Activated CD4-positive, alpha-beta memory T cell treated with anti-CD3 and anti-CD28 coated beads for 36 hours (primary cell): ENCODE measurements around the gene TNFSF9. TPM values are rescaled to one million over a fixed set of nuclear protein-coding genes. Genes with fewer than 3 reads are reported as not detected.
"Not testable (repeated sequence)": the region's sequence is repeated elsewhere in the genome, so short reads cannot be mapped to it uniquely, and the experiment has no call there.

ENCODE experiments used
- CTCF ChIA-PET: fragments of 350-600 bp; sonication (Branson Sonifier 250); formaldehyde crosslinking; loops from one replicate; lab custom pipeline; 2021; ENCODE audit warnings: antibody characterized with exemption, inconsistent platforms; lab: Charles Lee
- POLR2A ChIA-PET: fragments of 350-600 bp; sonication (Branson Sonifier 250); formaldehyde crosslinking; loops from one replicate; lab custom pipeline; 2021; ENCODE audit warnings: antibody characterized with exemption; lab: Charles Lee
- DNase-seq: peaks from one replicate; pipeline ENCODE4 v3.0.0-alpha.2; 2020
- H3K27ac Mint-ChIP-seq: one replicate; pipeline ENCODE4 v1.8.0; 2021; ENCODE audit warnings: mixed read lengths
- H3K27me3 Mint-ChIP-seq: one replicate; pipeline ENCODE4 v1.8.0; 2021; ENCODE audit warnings: mixed read lengths
- H3K36me3 Mint-ChIP-seq: one replicate; pipeline ENCODE4 v1.8.0; 2021; ENCODE audit warnings: mixed read lengths
- H3K4me1 Mint-ChIP-seq: one replicate; pipeline ENCODE4 v1.8.0; 2021; ENCODE audit warnings: low read depth, mixed read lengths
- H3K4me3 Mint-ChIP-seq: one replicate; pipeline ENCODE4 v1.8.0; 2021; ENCODE audit warnings: mild to moderate bottlenecking, mixed read lengths
- H3K9me3 Mint-ChIP-seq: one replicate; pipeline ENCODE4 v1.8.0; 2021; ENCODE audit warnings: mixed read lengths
- intact Hi-C: fragments of 100-400 bp; cut with micrococcal nuclease; formaldehyde crosslinking; loops from one replicate; pipeline ENCODE4 v1.15.1; 2023
- total RNA-seq, 2 experiments: library from RNA; stranded (reverse); gene quantifications; one replicate each; pipeline ENCODE4 v1.2.3, GENCODE V29; 2021

TNFSF9 gene
- total RNA-seq, 2 experiments from 2014 or later = 1.2 to 1.4 TPM

DNA sequence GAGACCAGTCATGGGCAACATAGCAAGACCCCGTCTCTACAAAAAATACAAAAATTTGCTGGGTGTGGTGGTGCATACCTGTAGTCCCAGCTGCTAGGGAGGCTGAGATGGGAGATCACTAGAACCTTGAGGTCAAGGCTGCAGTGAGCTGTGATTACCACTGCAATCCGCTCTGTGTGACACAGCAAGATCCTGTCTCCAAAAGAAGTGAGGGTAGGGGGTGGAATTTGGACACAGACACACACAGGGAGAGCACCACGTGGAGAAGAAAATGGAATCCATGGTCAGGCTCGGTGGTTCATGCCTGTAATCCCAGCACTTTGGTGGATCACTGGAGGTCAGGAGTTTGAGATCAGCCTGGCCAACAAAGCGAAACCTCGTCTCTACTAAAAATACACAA, 8.7 kb downstream of the TNFSF9 start:
- Mint-ChIP-seq H3K4me3 (no peak overlapping the region), H3K27ac (no peak overlapping the region), H3K36me3 (peaks cover 3% of the 10 kb centered on the region), H3K9me3 (no peaks in the 10 kb centered on the region), H3K4me1 (peaks cover 14% of the 10 kb centered on the region), H3K27me3 (peaks cover 6% of the 10 kb centered on the region)
- CTCF ChIA-PET = no interaction called here
- intact Hi-C loops = no loop called here
- DNase-seq = no peak
- POLR2A ChIA-PET = no interaction called here

DNA sequence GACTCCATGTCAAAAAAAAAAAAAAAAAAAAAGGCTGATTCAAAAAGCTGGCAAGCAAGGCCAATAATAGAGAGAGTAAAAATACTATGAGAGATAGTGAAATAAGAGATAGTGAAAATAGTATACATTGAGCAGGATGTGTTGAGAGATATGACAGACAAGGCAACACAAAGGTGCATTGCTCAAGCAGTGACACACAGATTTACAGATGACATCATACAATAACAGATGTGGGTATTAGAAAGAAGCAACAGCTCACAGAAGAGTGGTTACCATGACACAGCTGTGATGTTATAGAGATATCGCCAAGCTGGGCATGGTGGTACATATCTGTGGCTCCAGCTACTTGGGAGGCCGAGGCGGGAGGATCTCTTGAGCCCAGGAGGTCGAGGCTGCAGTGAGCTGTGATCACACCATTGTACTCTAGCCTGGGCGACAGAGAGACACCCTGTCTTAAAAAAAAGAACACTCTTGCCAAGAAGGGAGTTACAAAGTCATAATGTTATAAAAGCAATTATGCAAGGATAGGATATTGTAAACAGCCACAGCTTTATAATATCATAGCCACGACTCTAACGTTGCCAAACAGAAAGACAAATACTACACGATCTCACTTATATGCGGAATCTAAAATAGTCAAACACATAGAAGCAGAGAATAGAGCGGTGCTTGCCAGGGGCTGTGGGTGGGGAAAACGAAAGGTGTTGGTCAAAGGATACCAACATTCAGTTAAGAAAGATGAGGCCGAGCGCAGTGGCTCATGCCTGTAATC, 10.3 kb downstream of the TNFSF9 start:
- intact Hi-C loops = no loop called here
- no peaks in the 10 kb centered on the region for H3K9me3 Mint-ChIP-seq
- peaks cover 5% of the 10 kb centered on the region for H3K27me3 Mint-ChIP-seq
- DNase-seq = no peak
- H3K4me3 Mint-ChIP-seq = no peak overlapping the region
- no peak overlapping the region for H3K27ac Mint-ChIP-seq
- peaks cover 8% of the 10 kb centered on the region for H3K4me1 Mint-ChIP-seq
- H3K36me3 Mint-ChIP-seq = peaks cover 1% of the 10 kb centered on the region
- ChIA-PET POLR2A (interaction anchor here (0.7 kb wide), 1 partner anchor 577 kb away, joined by 3 read pairs; no protein-coding TSS in a partner anchor), CTCF (interaction anchor here (0.9 kb wide), 1 partner anchor 25 kb away, joined by 4 read pairs; no protein-coding TSS in a partner anchor)

DNA sequence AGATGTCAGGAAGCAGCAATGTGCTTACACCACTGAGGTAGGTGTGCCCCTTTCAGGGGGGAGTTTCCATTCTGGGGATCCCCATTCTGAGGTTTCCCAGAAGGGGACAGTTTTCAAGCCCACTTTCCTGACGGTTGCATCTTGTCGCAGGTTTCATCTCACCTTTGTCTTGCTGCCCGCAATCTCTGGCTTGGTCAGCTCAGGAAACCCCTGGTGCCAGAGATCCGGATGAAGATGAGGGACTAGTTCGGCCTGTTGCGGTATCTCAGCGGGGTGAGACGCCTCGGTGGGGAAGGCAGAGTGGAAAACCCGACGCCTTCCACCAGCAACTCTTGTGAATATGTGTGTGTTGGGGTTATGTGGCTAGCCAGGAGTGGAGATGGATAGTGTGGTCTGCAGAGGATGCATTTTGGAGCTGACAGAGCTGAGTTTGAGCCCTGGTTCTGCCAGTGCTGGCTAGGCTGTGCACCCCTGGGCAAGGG, 13.1 kb downstream of the TNFSF9 start:
- peaks cover 5% of the 10 kb centered on the region for H3K27me3 Mint-ChIP-seq
- ChIA-PET CTCF (interaction anchor here (1.4 kb wide), 1 partner anchor 11 kb away, joined by 4 read pairs; no protein-coding TSS in a partner anchor), POLR2A (no interaction called here)
- no peak for DNase-seq
- no peak overlapping the region for H3K27ac Mint-ChIP-seq
- intact Hi-C loops = no loop called here
- no peak overlapping the region for H3K4me3 Mint-ChIP-seq
- no peaks in the 10 kb centered on the region for H3K4me1 Mint-ChIP-seq
- H3K9me3 Mint-ChIP-seq = peaks cover 7% of the 10 kb centered on the region
- H3K36me3 Mint-ChIP-seq = no peaks in the 10 kb centered on the region

DNA sequence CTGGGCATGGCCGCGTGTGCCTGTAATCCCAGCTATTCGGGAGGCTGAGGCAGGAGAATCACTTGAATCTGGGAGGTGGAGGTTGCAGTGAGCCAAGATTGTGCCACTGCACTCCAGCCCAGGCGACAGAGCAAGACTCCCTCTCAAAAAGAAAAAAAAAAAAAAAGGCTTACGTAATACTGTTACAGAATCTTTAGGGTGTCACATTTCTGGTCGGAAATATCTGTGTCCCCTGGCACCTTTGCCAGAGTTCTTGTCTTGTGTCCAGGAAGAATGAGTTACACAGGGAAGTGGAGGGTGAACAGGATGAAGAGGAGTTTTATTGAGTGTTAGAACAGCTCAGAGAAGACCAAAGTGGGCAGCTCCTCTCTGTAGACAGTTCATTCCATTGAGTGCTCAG, 19.9 kb downstream of the TNFSF9 start:
- H3K27me3 Mint-ChIP-seq, H3K4me1 Mint-ChIP-seq, DNase-seq, H3K27ac Mint-ChIP-seq, H3K36me3 Mint-ChIP-seq, H3K4me3 Mint-ChIP-seq, H3K9me3 Mint-ChIP-seq: not testable (repeated sequence)
- ChIA-PET CTCF (interaction anchor here (0.8 to 1.1 kb wide), 3 partner anchors 34 to 313 kb away, joined by 3 to 4 read pairs (median 3); no protein-coding TSS in a partner anchor), POLR2A (interaction anchor here (1.3 kb wide), 1 partner anchor 14 kb away, joined by 3 read pairs; no protein-coding TSS in a partner anchor)
- intact Hi-C loops = loop anchor here (5.0 kb wide), 1 partner anchor 42 kb away; the partner anchor contains the start of gene CD70

DNA sequence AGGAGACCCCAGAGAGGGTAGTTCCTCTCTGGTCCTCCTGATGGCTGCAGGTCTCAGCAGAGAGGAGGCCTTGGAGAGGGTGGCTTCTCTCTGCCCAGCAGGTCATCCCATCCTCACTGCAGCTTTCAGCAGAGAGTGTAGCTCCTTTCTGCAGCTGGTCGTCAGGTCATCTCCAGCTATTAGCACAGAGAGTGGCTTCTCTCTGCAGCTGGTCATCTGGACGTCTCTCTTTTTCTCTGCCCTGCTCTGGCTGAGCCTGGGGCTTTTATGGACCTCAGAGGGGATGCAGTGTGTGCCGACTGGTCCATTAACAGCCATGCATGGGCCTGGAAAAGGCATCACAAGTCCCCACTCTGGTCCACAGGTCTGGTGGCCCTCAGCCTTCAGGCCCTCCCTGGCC, 20.3 kb downstream of the TNFSF9 start:
- intact Hi-C loops = loop anchor here (5.0 kb wide), 1 partner anchor 41 kb away; the partner anchor contains the start of gene CD70
- Mint-ChIP-seq H3K27me3 (no peaks in the 10 kb centered on the region), H3K27ac (no peak overlapping the region), H3K4me1 (peaks cover 7% of the 10 kb centered on the region), H3K36me3 (no peaks in the 10 kb centered on the region), H3K4me3 (no peak overlapping the region), H3K9me3 (peaks cover 7% of the 10 kb centered on the region)
- POLR2A ChIA-PET = interaction anchor here (1.3 kb wide), 1 partner anchor 14 kb away, joined by 3 read pairs; no protein-coding TSS in a partner anchor
- no peak for DNase-seq
- CTCF ChIA-PET = interaction anchor here (0.8 to 1.1 kb wide), 3 partner anchors 35 to 313 kb away, joined by 3 to 4 read pairs (median 3); no protein-coding TSS in a partner anchor

DNA sequence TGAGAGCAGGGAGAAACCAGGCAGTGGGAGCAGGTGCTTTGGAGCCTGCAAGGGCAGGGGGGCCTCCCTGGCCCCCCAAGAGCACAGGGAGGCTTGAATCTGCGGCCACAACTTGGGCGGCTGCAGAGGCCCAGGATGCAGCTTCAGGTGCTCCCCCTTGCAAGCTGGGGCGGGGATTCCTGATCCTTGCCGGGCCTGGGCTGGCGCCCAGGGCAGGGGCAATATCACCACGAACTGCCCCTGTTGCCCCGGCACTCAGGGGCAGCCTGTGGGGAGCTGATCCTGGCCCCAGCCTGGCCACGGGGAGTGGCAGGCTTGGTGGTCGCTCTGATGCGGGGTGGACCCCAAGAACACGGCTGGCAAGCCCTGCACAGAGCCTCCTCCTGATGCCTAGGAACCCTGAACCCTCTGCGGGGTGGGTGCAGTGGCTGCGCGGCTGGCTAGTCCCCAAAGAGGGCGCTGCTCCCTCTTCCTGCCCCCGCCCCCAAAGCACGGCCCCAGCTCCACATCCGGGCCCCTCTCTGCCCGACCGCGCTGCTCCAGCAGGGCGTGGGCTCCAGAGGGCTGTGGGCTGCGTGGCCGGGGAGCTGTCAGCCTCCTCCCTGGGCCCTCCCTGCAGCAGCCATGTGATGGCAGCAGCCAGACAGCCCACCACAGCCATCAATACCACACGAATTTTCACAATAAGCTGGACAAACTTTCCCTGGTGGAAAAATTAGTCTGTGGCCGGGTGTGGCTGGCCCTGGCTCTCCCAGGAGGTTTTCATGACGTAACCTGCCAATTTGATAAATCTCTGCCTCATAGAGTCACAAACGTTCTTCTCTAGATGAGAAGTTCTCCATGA, 21.0 kb downstream of the TNFSF9 start:
- ChIA-PET POLR2A (interaction anchor here (0.8 to 1.3 kb wide), 2 partner anchors 15 to 103 kb away, joined by 3 read pairs; no protein-coding TSS in a partner anchor), CTCF (interaction anchor here (0.7 to 1.5 kb wide), 3 partner anchors 53 to 81 kb away, joined by 3 to 6 read pairs (median 3); no protein-coding TSS in a partner anchor)
- Mint-ChIP-seq H3K4me3 (no peak overlapping the region), H3K4me1 (peaks cover 7% of the 10 kb centered on the region), H3K9me3 (peaks cover 7% of the 10 kb centered on the region), H3K27ac (no peak overlapping the region), H3K36me3 (no peaks in the 10 kb centered on the region), H3K27me3 (no peaks in the 10 kb centered on the region)
- intact Hi-C loops = loop anchor here (5.0 kb wide), 1 partner anchor 40 kb away; the partner anchor contains the start of gene CD70
- DNase-seq = peak; percentile 74

DNA sequence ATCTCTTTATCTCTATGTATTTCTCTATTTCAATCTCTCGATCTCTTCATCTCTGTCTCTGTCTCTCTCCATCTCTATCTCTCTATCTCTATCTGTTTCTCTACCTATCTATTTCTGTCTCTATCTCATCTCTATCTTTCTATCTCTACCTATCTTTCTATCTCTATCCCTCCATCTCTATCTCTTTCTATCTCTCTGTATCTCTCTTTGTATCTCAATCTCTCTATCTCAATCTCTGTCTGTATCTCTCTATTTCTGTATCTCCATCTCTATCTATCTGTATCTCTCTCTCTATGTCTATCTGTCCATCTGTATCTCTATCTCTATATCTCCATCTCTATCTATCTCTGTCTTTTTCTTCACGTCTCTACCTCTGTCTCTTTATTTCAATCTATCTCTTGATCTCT, 25.2 kb downstream of the TNFSF9 start:
- ChIA-PET POLR2A (no interaction called here), CTCF (no interaction called here)
- Mint-ChIP-seq H3K9me3 (no peaks in the 10 kb centered on the region), H3K27me3 (peaks cover 1% of the 10 kb centered on the region), H3K27ac (no peak overlapping the region), H3K4me1 (peaks cover 7% of the 10 kb centered on the region), H3K36me3 (no peaks in the 10 kb centered on the region), H3K4me3 (no peak overlapping the region)
- intact Hi-C loops = no loop called here
- no peak for DNase-seq

DNA sequence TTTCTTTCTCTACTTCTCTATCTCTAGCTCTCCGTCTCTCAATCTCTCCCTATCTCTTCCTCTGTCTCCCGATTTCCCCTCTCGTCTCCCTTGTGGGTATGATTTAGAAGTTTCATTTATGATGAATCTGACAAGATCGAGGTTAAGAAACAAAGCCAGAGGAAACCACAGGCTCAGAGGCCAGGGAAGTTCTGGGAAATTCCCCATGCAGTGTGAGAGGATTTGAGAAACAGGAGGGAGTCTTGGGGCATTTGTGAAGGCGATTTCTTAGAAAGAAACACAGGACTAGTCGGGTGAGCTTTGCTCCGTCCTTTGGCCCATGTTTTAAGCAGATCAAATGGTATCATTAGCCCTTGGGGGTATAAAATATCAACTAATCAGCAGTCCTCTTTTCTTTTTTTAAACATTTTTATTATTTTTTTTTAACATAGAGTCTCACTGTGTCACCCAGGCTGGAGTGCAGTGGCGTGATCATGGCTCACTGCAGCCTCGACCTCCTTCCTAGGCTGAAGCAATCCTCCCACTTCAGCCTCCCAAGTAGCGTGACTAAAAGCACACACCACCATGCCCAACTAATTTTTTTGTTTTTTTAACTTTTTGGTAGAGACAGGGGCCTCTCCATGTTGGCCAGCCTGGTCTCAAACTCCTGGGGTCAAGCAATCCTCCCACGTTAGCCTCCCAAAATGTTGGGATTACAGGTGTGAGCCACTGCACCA, 25.8 kb downstream of the TNFSF9 start:
- Mint-ChIP-seq H3K27ac (no peak overlapping the region), H3K4me3 (no peak overlapping the region), H3K36me3 (no peaks in the 10 kb centered on the region), H3K4me1 (peaks cover 7% of the 10 kb centered on the region), H3K27me3 (peaks cover 1% of the 10 kb centered on the region), H3K9me3 (no peaks in the 10 kb centered on the region)
- intact Hi-C loops = no loop called here
- ChIA-PET CTCF (interaction anchor here (1.3 kb wide), 1 partner anchor 408 kb away, joined by 4 read pairs; no protein-coding TSS in a partner anchor), POLR2A (no interaction called here)
- DNase-seq = peak; percentile 45

DNA sequence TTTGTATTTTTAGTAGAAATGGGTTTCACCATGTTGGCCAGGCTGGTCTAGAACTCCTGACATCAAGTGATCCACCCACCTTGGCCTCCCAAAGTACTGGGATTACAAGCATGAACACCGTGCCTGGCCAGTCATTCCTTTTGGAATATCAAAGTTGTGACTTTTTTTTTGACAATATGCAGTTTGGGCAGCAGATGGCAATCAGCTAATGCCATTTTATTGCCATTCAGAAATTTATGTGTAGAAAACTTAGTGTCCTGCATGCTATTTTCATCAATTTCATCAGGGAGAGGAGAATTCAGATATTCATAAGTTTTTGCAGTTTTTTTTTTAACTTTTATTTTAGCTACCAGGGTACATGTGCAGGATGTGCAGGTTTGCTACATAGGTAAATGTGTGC, 31.6 kb downstream of the TNFSF9 start:
- H3K9me3 Mint-ChIP-seq, intact Hi-C loops, H3K4me3 Mint-ChIP-seq, H3K4me1 Mint-ChIP-seq, H3K27ac Mint-ChIP-seq, H3K36me3 Mint-ChIP-seq, POLR2A ChIA-PET, H3K27me3 Mint-ChIP-seq, DNase-seq: not testable (repeated sequence)
- CTCF ChIA-PET = interaction anchor here (0.7 to 1.2 kb wide), 2 partner anchors 30 to 71 kb away, joined by 4 read pairs; no protein-coding TSS in a partner anchor

DNA sequence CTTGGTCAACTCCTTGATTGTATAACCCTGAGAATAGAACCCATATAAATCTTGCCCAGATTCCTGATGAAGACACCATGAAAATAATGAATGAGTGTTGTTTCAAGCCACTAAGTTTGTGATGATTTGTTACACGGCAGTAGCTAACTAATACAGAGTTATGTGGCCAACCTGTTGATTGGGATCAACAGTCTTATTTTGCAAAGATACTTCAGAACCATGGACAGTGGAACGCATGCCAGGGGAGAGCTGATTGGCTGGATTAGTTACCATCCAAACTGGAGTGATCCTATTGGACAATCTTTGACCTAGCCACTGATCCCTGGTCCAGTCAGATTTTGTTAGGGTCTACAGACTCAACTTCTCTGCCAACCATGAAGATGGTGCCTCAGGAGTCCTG, 33.6 kb downstream of the TNFSF9 start:
- H3K27ac Mint-ChIP-seq = no peak overlapping the region
- peaks cover 9% of the 10 kb centered on the region for H3K9me3 Mint-ChIP-seq
- H3K4me1 Mint-ChIP-seq = no peaks in the 10 kb centered on the region
- no peaks in the 10 kb centered on the region for H3K36me3 Mint-ChIP-seq
- H3K27me3 Mint-ChIP-seq = peaks cover 10% of the 10 kb centered on the region
- ChIA-PET CTCF (no interaction called here), POLR2A (no interaction called here)
- intact Hi-C loops = no loop called here
- no peak overlapping the region for H3K4me3 Mint-ChIP-seq
- DNase-seq = no peak

DNA sequence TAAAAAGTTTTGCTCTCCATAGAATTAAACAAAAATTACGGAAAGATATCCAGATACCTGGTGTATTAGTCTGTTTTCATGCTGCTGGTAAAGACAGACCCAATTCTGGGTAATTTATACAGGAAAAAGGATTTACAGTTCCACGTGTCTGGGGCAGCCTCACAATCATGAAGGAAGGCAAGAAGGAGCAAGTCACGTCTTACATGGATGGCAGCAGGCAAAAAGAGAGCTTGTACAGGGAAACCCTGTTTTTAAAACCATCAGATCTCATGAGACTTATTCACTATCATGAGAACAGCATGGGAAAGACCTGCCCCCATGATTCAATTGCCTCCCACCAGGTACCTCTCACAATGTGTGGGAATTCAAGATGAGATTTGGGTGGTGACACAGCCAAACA, 35.9 kb downstream of the TNFSF9 start:
- CTCF ChIA-PET, H3K4me1 Mint-ChIP-seq, DNase-seq, H3K4me3 Mint-ChIP-seq, intact Hi-C loops, POLR2A ChIA-PET, H3K27ac Mint-ChIP-seq, H3K36me3 Mint-ChIP-seq: not testable (repeated sequence)
- Mint-ChIP-seq H3K27me3 (peaks cover 15% of the 10 kb centered on the region), H3K9me3 (peaks cover 12% of the 10 kb centered on the region)
